ENCODE results near the gene CFAP157. TPM values are rescaled to one million over a fixed set of nuclear protein-coding genes. Genes with fewer than 3 reads are reported as not detected.

The CFAP157 gene
- total RNA-seq, 1 donor from 2014 or later = 0.29 TPM

GRCh38 chr9:127679506-127679905 lies 27.3 kb upstream of the CFAP157 start:
- no peak for TF ChIP-seq CTCF (IDR thresholded peaks at IDR 0.05)
- no peaks in the 10 kb centered on the region for H3K4me1 ChIP-seq
- no peak for ATAC-seq
- H3K27ac ChIP-seq = no peak overlapping the region
- no peaks in the 10 kb centered on the region for H3K27me3 ChIP-seq
- intact Hi-C loops (cut with DNase I) = no loop called here
- H3K4me3 ChIP-seq = no peak overlapping the region
- peaks cover 83% of the 10 kb centered on the region for H3K36me3 ChIP-seq
- H3K9me3 ChIP-seq = no peaks in the 10 kb centered on the region
- DNase-seq = no peak

GRCh38 chr9:127680226-127680625 lies 26.6 kb upstream of the CFAP157 start:
- Histone ChIP-seq H3K9me3 (no peaks in the 10 kb centered on the region), H3K27ac (no peak overlapping the region), H3K4me3 (no peak overlapping the region), H3K36me3 (peaks cover 83% of the 10 kb centered on the region), H3K27me3 (no peaks in the 10 kb centered on the region), H3K4me1 (no peaks in the 10 kb centered on the region)
- no peak for ATAC-seq
- no peak for TF ChIP-seq CTCF (IDR thresholded peaks at IDR 0.05)
- intact Hi-C loops (cut with DNase I) = no loop called here
- no peak for DNase-seq

GRCh38 chr9:127680846-127681245 lies 25.9 kb upstream of the CFAP157 start:
- ATAC-seq = no peak
- H3K36me3 ChIP-seq = peaks cover 82% of the 10 kb centered on the region
- intact Hi-C loops (cut with DNase I) = no loop called here

GRCh38 chr9:127682351-127683136 lies 24.2 kb upstream of the CFAP157 start:
- no peaks in the 10 kb centered on the region for H3K4me1 ChIP-seq
- no peaks in the 10 kb centered on the region for H3K9me3 ChIP-seq
- H3K36me3 ChIP-seq = peaks cover 88% of the 10 kb centered on the region
- no peak for DNase-seq
- H3K27ac ChIP-seq = no peak overlapping the region
- no peak for ATAC-seq
- no peak for TF ChIP-seq CTCF (IDR thresholded peaks at IDR 0.05)
- H3K27me3 ChIP-seq = no peaks in the 10 kb centered on the region
- H3K4me3 ChIP-seq = no peak overlapping the region
- intact Hi-C loops (cut with DNase I) = no loop called here

More at GRCh38 chr9:127680846-127681245, 25.9 kb upstream of the CFAP157 start:
- H3K4me3 ChIP-seq = no peak overlapping the region
- H3K4me1 ChIP-seq = no peaks in the 10 kb centered on the region
- H3K9me3 ChIP-seq = no peaks in the 10 kb centered on the region
- no peak for TF ChIP-seq CTCF (IDR thresholded peaks at IDR 0.05)
- H3K27me3 ChIP-seq = no peaks in the 10 kb centered on the region
- no peak for DNase-seq
- no peak overlapping the region for H3K27ac ChIP-seq

- no peak overlapping the region for H3K27ac ChIP-seq
- intact Hi-C loops (cut with DNase I) = no loop called here
- H3K36me3 ChIP-seq = peaks cover 92% of the 10 kb centered on the region
- no peaks in the 10 kb centered on the region for H3K4me1 ChIP-seq
- no peak for DNase-seq
- no peaks in the 10 kb centered on the region for H3K27me3 ChIP-seq
- ATAC-seq = no peak
- no peak for TF ChIP-seq CTCF (IDR thresholded peaks at IDR 0.05)
- H3K9me3 ChIP-seq = no peaks in the 10 kb centered on the region
- no peak overlapping the region for H3K4me3 ChIP-seq
Measured at GRCh38 chr9:127683723-127684122, 23.1 kb upstream of the CFAP157 start.

All from upper lobe of right lung (tissue), 1 donor.